IPS-18a (cell line): ENCODE results near the gene NLGN2.

Experiments
- H3K27ac ChIP-seq: one replicate; pipeline ENCODE4 v1.5.1; 2013; ENCODE audit warnings: low read length
- H3K27me3 ChIP-seq: one replicate; pipeline ENCODE4 v1.6.1; 2013; ENCODE audit warnings: mild to moderate bottlenecking, low read length; ENCODE audit not compliant: control insufficient read depth, insufficient read depth
- H3K36me3 ChIP-seq: one replicate; pipeline ENCODE4 v1.6.1; 2013; ENCODE audit warnings: low read depth, low read length; ENCODE audit not compliant: control insufficient read depth
- H3K4me1 ChIP-seq: one replicate; pipeline ENCODE4 v1.6.1; 2013; ENCODE audit warnings: low read depth, low read length; ENCODE audit not compliant: control insufficient read depth
- H3K4me3 ChIP-seq: one replicate; pipeline ENCODE4 v1.5.1; 2013; ENCODE audit warnings: low read length
- H3K9ac ChIP-seq: one replicate; pipeline ENCODE4 v1.6.1; 2013; ENCODE audit warnings: mild to moderate bottlenecking, low read length, moderate library complexity
- H3K9me3 ChIP-seq: one replicate; pipeline ENCODE4 v1.6.1; 2013; ENCODE audit warnings: low read depth, low read length; ENCODE audit not compliant: control insufficient read depth

The NLGN2 gene

DNA sequence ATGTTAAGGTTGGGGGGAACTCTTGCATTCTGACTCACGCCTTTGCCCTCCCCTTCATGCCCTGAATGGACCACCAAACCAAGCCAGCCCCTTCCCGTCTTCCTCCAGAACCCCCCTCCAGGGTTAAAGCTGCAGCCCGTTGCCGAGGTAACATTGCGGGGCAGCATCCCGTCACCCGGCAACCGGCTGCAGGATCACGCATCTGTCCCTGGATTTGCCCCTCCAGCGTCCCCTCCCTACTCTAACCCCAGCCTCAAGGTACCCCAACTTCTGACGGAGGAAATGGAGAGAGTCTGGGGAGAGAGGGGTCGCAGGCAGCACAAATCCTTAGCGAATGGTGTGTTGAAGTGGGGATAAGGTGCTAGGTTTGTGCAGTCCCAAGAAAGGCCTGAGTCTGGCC lies 563 bp upstream of the NLGN2 start:
- no peak overlapping the region for H3K9ac ChIP-seq
- H3K9me3 ChIP-seq = no peaks in the 10 kb centered on the region
- H3K27ac ChIP-seq = no peak overlapping the region
- H3K36me3 ChIP-seq = peaks cover 19% of the 10 kb centered on the region
- H3K4me1 ChIP-seq = peaks cover 23% of the 10 kb centered on the region
- no peaks in the 10 kb centered on the region for H3K27me3 ChIP-seq
- H3K4me3 ChIP-seq = no peak overlapping the region

GRCh38 chr17:7408252-7408727 lies 645 bp downstream of the NLGN2 start:
- no peak overlapping the region for H3K27ac ChIP-seq
- H3K4me1 ChIP-seq = peaks cover 15% of the 10 kb centered on the region
- H3K9me3 ChIP-seq = no peaks in the 10 kb centered on the region
- no peak overlapping the region for H3K4me3 ChIP-seq
- H3K36me3 ChIP-seq = peaks cover 19% of the 10 kb centered on the region
- no peaks in the 10 kb centered on the region for H3K27me3 ChIP-seq
- no peak overlapping the region for H3K9ac ChIP-seq

GRCh38 chr17:7408863-7409262 lies 1.2 kb downstream of the NLGN2 start:
- Histone ChIP-seq H3K4me1 (peaks cover 15% of the 10 kb centered on the region), H3K27me3 (no peaks in the 10 kb centered on the region), H3K9ac (no peak overlapping the region), H3K27ac (no peak overlapping the region), H3K36me3 (peaks cover 19% of the 10 kb centered on the region), H3K9me3 (no peaks in the 10 kb centered on the region), H3K4me3 (no peak overlapping the region)

GRCh38 chr17:7409716-7410115 lies 2.1 kb downstream of the NLGN2 start:
- Histone ChIP-seq H3K36me3 (peaks cover 19% of the 10 kb centered on the region), H3K27ac (no peak overlapping the region), H3K4me1 (peaks cover 15% of the 10 kb centered on the region), H3K9me3 (no peaks in the 10 kb centered on the region), H3K9ac (no peak overlapping the region), H3K27me3 (no peaks in the 10 kb centered on the region), H3K4me3 (no peak overlapping the region)

DNA sequence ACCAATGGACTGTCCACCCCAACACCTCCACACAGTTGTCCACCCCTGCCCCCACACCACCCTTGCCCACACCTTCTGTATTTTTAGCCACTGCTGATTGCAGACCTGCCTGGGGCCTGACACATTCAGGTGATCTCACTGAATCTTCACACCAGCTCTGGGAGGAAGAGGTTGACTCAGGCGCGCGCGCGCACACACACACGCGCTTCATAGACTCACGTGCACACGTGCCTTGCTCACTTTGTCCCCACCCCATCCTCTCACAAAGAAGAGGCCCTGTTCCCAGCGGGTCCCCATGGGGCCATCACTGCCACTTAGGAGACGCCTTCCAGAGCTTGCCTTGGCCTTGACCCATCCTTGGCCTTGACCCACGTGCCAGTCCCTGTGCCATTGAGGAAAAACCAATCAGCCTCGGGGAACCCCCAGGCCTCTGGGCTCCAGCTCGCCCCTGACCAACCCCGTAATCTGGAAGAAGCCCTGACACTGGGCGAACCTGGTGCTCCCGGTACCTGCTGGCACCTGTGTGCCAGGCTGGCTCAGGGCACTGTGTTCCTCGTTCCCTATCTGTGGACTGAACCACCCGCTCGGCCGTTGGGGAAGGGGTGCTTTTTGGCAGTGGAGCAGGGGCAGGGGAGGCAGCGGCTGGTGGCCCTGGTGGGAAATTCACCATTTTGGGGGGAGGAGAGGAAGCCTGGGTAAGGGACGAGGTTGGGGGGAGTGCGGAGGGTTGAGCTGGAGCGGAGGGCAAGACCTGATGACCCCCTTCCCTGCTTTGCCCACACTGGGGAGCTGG lies 3.2 kb downstream of the NLGN2 start:
- Histone ChIP-seq H3K4me3 (no peak overlapping the region), H3K9me3 (no peaks in the 10 kb centered on the region), H3K9ac (no peak overlapping the region), H3K4me1 (peaks cover 13% of the 10 kb centered on the region), H3K27ac (no peak overlapping the region), H3K36me3 (peaks cover 30% of the 10 kb centered on the region), H3K27me3 (no peaks in the 10 kb centered on the region)

GRCh38 chr17:7411427-7411750 lies 3.7 kb downstream of the NLGN2 start:
- H3K27me3 ChIP-seq = no peaks in the 10 kb centered on the region
- H3K27ac ChIP-seq = no peak overlapping the region
- H3K36me3 ChIP-seq = peaks cover 31% of the 10 kb centered on the region
- peaks cover 9% of the 10 kb centered on the region for H3K4me1 ChIP-seq
- no peaks in the 10 kb centered on the region for H3K9me3 ChIP-seq
- H3K9ac ChIP-seq = no peak overlapping the region
- no peak overlapping the region for H3K4me3 ChIP-seq

- no peak overlapping the region for H3K9ac ChIP-seq
- H3K9me3 ChIP-seq = no peaks in the 10 kb centered on the region
- peaks cover under 1% of the 10 kb centered on the region for H3K4me1 ChIP-seq
- no peaks in the 10 kb centered on the region for H3K27me3 ChIP-seq
- H3K27ac ChIP-seq = no peak overlapping the region
- H3K36me3 ChIP-seq = peaks cover 33% of the 10 kb centered on the region
- H3K4me3 ChIP-seq = no peak overlapping the region
Measured at GRCh38 chr17:7413346-7413985, 5.8 kb downstream of the NLGN2 start.

DNA sequence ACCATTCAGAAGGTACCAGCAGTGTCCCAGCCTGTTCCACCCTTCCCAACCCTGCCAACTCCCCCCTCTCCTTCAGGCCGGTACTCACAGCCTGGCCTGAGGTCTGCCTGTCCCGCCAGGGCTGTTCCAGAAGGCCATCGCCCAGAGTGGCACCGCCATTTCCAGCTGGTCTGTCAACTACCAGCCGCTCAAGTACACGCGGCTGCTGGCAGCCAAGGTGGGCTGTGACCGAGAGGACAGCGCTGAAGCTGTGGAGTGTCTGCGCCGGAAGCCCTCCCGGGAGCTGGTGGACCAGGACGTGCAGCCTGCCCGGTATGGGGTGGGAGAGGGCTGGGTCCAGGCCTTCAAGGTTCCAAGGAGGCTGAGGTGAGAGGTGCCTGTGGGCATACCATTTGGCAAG lies 7.2 kb downstream of the NLGN2 start:
- peaks cover 6% of the 10 kb centered on the region for H3K4me1 ChIP-seq
- no peak overlapping the region for H3K27ac ChIP-seq
- H3K36me3 ChIP-seq = peaks cover 24% of the 10 kb centered on the region
- H3K4me3 ChIP-seq = no peak overlapping the region
- no peaks in the 10 kb centered on the region for H3K9me3 ChIP-seq
- H3K9ac ChIP-seq = no peak overlapping the region
- no peaks in the 10 kb centered on the region for H3K27me3 ChIP-seq

GRCh38 chr17:7415784-7416183 lies 8.1 kb downstream of the NLGN2 start:
- Histone ChIP-seq H3K27me3 (no peaks in the 10 kb centered on the region), H3K4me3 (no peak overlapping the region)

DNA sequence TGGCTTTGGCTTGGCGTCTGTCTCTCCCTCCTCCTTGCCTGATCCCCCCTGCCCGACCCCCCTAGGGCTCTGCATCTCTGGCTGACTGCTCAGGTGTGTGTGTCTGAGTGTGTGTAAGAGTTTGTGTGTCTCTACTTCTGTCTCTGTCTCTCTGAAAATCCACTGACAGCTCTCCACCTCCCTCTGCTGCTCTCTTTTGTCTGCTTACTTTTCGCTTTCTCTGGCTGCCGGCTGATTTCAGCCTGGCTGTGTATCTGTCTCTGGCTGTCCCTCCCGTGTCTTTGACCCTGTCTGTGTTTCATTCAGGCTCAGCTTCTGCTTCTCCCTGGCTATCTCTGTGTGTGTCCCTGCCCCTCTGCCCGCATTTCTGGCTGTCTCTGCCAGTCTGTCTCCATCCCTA lies 8.7 kb downstream of the NLGN2 start:
- Histone ChIP-seq H3K9me3 (no peaks in the 10 kb centered on the region), H3K27me3 (no peaks in the 10 kb centered on the region), H3K36me3 (peaks cover 16% of the 10 kb centered on the region), H3K4me1 (peaks cover 6% of the 10 kb centered on the region), H3K27ac (no peak overlapping the region), H3K9ac (no peak overlapping the region), H3K4me3 (no peak overlapping the region)

More at GRCh38 chr17:7415784-7416183, 8.1 kb downstream of the NLGN2 start:
- H3K4me1 ChIP-seq = peaks cover 6% of the 10 kb centered on the region
- H3K9me3 ChIP-seq = no peaks in the 10 kb centered on the region
- no peak overlapping the region for H3K27ac ChIP-seq
- peaks cover 16% of the 10 kb centered on the region for H3K36me3 ChIP-seq
- no peak overlapping the region for H3K9ac ChIP-seq

GRCh38 chr17:7417056-7417655 lies 9.5 kb downstream of the NLGN2 start:
- no peak overlapping the region for H3K4me3 ChIP-seq
- H3K9ac ChIP-seq = no peak overlapping the region
- H3K27me3 ChIP-seq = no peaks in the 10 kb centered on the region
- no peaks in the 10 kb centered on the region for H3K9me3 ChIP-seq
- peaks cover 6% of the 10 kb centered on the region for H3K4me1 ChIP-seq
- peaks cover 16% of the 10 kb centered on the region for H3K36me3 ChIP-seq
- no peak overlapping the region for H3K27ac ChIP-seq
